ENCODE measurements around the gene GPD1. TPM values are rescaled to one million over a fixed set of nuclear protein-coding genes. Genes with fewer than 3 reads are reported as not detected.

Gene GPD1
- total RNA-seq: 100 to 1,000 TPM in 3 of 4 donors, 10 to 100 TPM in 1; 41.3 to 409 (median 291) TPM

DNA sequence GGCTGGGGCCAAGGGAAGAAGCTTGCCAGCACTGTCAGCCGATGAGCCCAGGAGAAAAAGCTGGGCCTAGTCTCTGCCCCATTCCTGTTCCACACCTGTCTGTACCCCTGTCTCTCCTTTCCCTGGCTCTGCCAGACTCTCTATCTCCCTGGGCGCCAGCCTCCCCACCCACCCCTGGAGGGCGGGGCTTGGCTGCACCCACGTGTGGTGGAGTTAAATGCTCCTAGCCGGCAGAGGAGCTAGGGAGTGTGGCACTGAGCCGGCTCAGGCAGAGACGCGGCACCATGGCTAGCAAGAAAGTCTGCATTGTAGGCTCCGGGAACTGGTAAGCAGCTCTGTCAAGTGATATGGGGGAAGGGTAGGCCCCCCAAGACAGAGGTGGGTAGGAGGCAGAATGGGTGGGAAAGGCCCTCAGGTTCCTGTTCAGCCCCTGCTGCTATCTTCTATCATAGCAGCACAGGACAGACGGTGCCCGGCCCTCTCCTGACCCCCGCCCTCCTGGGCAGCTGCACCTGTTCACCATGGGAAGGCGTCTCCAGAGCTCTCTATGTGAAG is at the start of gene GPD1:
Gene GPD1 (plus strand): TSS at position 242 of the 555 bp plus-strand sequence. CDS start 43 bp downstream, at position 285.
- no peaks in the 10 kb centered on the region for H3K9me3 ChIP-seq
- peaks cover 0 to 35% (median 2%) of the 10 kb centered on the region in 4 donors for H3K4me1 ChIP-seq
- peak in 2 of 3 donors; percentile 86 to 92 for DNase-seq
- H3K27me3 ChIP-seq: no peaks in the 10 kb centered on the region
- H3K4me3 ChIP-seq: peak within 1 kb of the TSS in 3 of 4 donors; percentile 11 to 56 (median 54)
- peak within 1 kb of the TSS in 3 of 4 donors; percentile 61 to 85 (median 71) for H3K27ac ChIP-seq
- peaks cover 0 to 17% (median 0%) of the 10 kb centered on the region in 3 donors for H3K36me3 ChIP-seq
- TF ChIP-seq CTCF (IDR thresholded peaks at IDR 0.05) (peak in 2 of 6 experiments; percentile 23 to 30), POLR2A (IDR thresholded peaks at IDR 0.05) (peak; percentile 96 to 97)

DNA sequence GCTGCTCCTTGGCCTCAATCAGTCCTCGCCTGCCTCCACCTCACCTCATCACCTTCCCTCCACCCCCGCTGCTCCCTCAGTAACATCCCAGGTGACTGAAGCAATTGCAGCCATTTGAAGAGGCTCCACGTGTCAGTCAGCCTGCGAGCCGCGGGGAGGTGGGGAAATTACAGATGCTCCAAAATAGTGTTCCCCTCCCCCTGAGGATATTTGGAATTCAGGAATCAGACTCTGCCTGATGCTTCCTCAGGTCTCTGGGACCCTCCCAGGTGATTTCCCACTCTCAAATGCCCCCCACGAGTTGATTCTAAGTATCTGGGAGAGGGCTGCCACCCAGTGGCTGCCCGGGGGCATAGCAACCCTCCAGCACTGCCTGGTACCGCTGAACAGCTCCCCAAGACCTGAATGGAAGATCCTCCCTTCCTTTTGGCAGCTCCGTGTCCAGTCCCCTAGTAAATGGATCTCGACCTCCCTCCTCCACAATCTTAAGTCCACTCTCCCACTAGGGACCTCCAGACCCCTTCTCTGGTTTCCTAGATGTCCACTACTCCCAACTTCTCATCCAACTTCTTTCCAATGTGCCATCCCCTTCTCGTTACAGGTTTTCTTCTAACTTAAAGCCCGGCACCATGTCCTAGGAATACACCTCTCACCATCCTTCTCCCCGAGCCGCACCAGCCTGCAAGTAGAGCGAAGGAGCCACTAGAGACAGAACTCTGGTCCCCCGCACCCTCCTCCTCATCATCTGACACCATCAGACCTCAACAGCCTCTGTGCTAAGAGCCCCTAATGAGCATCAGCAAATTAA is 47.8 kb upstream of the GPD1 start:
- Histone ChIP-seq H3K4me1 (peaks cover 0 to 29% (median 6%) of the 10 kb centered on the region in 4 donors), H3K9me3 (no peaks in the 10 kb centered on the region), H3K4me3 (peak overlapping the region in 1 of 4 donors; percentile 12), H3K27ac (no peak overlapping the region), H3K36me3 (no peaks in the 10 kb centered on the region), H3K27me3 (peaks cover 0 to 4% of the 10 kb centered on the region in 2 donors)
- TF ChIP-seq POLR2A (IDR thresholded peaks at IDR 0.05) (no peak), CTCF (IDR thresholded peaks at IDR 0.05) (peak; percentile 46 to 96 (median 84))
- DNase-seq: peak; percentile 40 to 71 (median 67)

GRCh38 chr12:50056639-50056976 is 47.2 kb upstream of the GPD1 start:
- peak overlapping the region in 1 of 4 donors; percentile 83 for H3K4me3 ChIP-seq
- H3K27ac ChIP-seq: no peak overlapping the region
- no peaks in the 10 kb centered on the region for H3K9me3 ChIP-seq

GRCh38 chr12:50057000-50057841 is 46.6 kb upstream of the GPD1 start, which contains the start of gene ASIC1:
Gene ASIC1 (plus strand): TSS chr12:50057596. CDS start chr12:50058767, 1,171 bp downstream.
- DNase-seq: peak in 2 of 3 donors; percentile 73 to 75
- H3K4me3 ChIP-seq: peak within 1 kb of the TSS; percentile 45 to 83 (median 69)
- H3K36me3 ChIP-seq: no peaks in the 10 kb centered on the region
- H3K9me3 ChIP-seq: no peaks in the 10 kb centered on the region
- peaks cover 0 to 4% of the 10 kb centered on the region in 2 donors for H3K27me3 ChIP-seq
- TF ChIP-seq POLR2A (IDR thresholded peaks at IDR 0.05) (no peak), CTCF (IDR thresholded peaks at IDR 0.05) (peak in 2 of 6 experiments; percentile 10 to 15)
- H3K4me1 ChIP-seq: peaks cover 0 to 25% (median 6%) of the 10 kb centered on the region in 4 donors
- peak within 1 kb of the TSS in 1 of 4 donors; percentile 65 for H3K27ac ChIP-seq

More at GRCh38 chr12:50056639-50056976, 47.2 kb upstream of the GPD1 start:
- Histone ChIP-seq H3K36me3 (no peaks in the 10 kb centered on the region), H3K27me3 (peaks cover 0 to 4% of the 10 kb centered on the region in 2 donors), H3K4me1 (peaks cover 0 to 25% (median 6%) of the 10 kb centered on the region in 4 donors)
- TF ChIP-seq CTCF (IDR thresholded peaks at IDR 0.05): no peak
- TF ChIP-seq POLR2A (IDR thresholded peaks at IDR 0.05): no peak
- DNase-seq: no peak
